ENCODE measurements around the gene SLC51B.

- TF ChIP-seq SOX6 (IDR thresholded peaks at IDR 0.05) = no peak
- TF ChIP-seq, protein P1, sequence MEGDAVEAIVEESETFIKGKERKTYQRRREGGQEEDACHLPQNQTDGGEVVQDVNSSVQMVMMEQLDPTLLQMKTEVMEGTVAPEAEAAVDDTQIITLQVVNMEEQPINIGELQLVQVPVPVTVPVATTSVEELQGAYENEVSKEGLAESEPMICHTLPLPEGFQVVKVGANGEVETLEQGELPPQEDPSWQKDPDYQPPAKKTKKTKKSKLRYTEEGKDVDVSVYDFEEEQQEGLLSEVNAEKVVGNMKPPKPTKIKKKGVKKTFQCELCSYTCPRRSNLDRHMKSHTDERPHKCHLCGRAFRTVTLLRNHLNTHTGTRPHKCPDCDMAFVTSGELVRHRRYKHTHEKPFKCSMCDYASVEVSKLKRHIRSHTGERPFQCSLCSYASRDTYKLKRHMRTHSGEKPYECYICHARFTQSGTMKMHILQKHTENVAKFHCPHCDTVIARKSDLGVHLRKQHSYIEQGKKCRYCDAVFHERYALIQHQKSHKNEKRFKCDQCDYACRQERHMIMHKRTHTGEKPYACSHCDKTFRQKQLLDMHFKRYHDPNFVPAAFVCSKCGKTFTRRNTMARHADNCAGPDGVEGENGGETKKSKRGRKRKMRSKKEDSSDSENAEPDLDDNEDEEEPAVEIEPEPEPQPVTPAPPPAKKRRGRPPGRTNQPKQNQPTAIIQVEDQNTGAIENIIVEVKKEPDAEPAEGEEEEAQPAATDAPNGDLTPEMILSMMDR (IDR thresholded peaks at IDR 0.05 in 2 of 3, conservative IDR thresholded peaks at IDR 0.05 in 1 of 3; ENCODE audit: insufficient read depth in 2 of 3, low read depth in 1 of 3, low read length in 3 of 3) = no peak
- no peak for TF ChIP-seq PTTG1 (tag; IDR thresholded peaks at IDR 0.05; ENCODE audit: low read depth)
- TF ChIP-seq, protein P2, sequence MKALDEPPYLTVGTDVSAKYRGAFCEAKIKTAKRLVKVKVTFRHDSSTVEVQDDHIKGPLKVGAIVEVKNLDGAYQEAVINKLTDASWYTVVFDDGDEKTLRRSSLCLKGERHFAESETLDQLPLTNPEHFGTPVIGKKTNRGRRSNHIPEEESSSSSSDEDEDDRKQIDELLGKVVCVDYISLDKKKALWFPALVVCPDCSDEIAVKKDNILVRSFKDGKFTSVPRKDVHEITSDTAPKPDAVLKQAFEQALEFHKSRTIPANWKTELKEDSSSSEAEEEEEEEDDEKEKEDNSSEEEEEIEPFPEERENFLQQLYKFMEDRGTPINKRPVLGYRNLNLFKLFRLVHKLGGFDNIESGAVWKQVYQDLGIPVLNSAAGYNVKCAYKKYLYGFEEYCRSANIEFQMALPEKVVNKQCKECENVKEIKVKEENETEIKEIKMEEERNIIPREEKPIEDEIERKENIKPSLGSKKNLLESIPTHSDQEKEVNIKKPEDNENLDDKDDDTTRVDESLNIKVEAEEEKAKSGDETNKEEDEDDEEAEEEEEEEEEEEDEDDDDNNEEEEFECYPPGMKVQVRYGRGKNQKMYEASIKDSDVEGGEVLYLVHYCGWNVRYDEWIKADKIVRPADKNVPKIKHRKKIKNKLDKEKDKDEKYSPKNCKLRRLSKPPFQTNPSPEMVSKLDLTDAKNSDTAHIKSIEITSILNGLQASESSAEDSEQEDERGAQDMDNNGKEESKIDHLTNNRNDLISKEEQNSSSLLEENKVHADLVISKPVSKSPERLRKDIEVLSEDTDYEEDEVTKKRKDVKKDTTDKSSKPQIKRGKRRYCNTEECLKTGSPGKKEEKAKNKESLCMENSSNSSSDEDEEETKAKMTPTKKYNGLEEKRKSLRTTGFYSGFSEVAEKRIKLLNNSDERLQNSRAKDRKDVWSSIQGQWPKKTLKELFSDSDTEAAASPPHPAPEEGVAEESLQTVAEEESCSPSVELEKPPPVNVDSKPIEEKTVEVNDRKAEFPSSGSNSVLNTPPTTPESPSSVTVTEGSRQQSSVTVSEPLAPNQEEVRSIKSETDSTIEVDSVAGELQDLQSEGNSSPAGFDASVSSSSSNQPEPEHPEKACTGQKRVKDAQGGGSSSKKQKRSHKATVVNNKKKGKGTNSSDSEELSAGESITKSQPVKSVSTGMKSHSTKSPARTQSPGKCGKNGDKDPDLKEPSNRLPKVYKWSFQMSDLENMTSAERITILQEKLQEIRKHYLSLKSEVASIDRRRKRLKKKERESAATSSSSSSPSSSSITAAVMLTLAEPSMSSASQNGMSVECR (CRISPR knock-in tag; IDR thresholded peaks at IDR 0.05) = no peak
- no peak for TF ChIP-seq ZNF583 (CRISPR knock-in tag; IDR thresholded peaks at IDR 0.05)
- TF ChIP-seq EZH2 (IDR thresholded peaks at IDR 0.05; ENCODE audit: borderline replicate concordance, low read depth, low read length) = no peak
- TF ChIP-seq EP300 (IDR thresholded peaks at IDR 0.05; ENCODE audit: low read length) = no peak
- no peak for TF ChIP-seq FIP1L1 (IDR thresholded peaks at IDR 0.05; ENCODE audit: low read depth, low read length, poor library complexity, severe bottlenecking)
- TF ChIP-seq POLR2A (conservative IDR thresholded peaks at IDR 0.05) = no peak
These were observed 21.6 kb downstream of the SLC51B start for GRCh38 chr15:65066635-65067316.
